Measurements from ENCODE around the gene SLC24A3.

SLC24A3 gene

DNA sequence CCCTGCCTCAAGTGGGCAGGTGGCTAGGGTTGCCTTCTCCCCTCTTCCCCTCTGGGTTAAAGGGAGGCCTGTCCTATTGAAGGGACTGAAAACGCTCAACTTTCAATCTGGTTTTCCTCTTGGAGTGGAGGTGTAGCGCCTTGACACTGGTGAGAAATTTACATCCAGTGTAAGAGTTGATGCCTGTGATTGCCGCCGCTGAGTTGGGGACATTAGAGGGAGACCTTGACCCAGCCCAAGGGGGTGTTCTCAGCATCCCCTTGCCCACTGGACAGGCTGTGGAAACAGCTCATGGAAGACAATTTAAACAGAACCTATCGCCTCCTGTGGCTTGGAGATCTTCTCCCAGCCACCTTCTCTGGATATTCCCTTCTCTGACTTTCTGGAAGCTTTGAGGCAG lies 61.6 kb downstream of the SLC24A3 start:
- no peak for DNase-seq

DNA sequence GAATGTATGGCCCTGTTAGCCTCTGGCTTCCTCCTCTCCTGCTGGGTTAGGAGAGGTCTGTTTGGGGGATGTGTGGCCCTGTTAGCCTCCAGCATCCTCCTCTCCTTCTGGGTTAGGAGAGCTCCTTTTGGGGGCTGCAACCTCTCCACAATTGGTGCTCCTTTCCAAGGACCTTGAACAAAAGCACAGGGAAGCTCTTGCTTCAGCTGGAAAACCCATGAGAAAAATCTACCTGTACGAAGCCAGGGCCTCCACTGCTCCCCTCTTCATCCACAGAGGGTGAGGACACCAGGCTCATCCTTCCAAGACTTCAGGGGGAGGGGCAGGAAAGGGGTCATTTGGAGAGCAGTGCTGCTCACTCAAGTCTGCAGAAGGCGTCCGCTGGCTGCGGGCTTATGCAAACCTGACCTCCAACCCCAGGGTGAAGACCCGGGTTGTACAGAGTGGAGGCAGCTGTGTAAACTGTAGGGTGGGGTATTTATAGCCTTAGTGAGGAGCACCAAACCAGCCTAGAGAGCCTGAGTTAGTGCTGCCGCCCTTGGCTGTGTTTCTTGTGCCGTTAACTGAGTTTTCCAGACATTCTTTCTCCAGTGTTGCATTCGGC lies 62.1 kb downstream of the SLC24A3 start:
- no peak for DNase-seq

DNA sequence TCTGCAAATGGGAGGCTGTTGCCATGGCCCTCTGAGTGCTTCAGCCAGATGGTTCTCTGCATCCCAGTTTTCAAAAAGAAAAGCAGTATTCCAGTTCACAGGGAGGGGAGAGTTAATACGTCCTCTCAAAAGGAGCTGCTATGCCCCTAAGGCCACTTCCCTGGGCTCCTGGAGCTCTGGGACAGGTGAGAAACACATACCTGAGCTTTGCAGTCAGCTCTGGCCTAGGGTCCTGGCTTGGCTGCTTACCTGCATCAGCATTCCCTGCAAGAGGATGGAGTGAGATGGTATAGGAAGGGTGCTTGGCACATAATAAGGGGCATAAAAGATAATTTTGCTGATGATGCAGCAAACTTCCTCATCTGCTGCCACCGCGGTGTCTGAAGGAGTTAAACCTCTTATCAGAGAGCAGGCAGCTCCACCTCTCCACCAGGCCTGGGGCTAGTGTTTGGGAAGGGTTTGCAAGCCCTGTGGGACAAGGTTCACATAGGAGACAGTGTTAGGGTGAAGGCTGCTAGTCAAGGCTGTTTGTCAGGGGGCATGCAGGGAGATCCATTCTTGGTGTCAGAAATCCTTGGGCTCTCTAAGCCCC lies 62.7 kb downstream of the SLC24A3 start:
- DNase-seq = no peak

DNA sequence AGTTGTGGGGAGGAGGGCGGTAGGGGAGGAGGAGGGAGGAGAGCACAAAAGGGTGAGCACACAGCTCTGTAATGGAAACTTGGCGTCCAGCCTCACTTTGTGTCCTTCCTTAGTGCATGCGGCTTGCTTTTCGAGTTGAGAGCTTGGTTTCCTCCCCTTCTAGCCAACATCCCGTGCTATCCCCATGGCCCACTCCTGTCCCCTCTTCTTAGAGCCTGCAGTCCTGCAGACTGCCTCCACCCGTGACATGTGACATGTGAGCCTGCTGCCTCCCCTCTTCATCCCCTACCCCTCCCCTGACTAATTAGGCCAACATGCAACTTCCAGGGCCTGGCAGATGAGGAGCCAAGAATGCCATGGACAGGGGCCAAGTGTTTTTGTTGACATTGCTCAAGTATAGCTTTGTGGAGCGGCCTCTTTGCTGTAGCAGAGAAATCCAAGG lies 63.2 kb downstream of the SLC24A3 start:
- DNase-seq = no peak

DNA sequence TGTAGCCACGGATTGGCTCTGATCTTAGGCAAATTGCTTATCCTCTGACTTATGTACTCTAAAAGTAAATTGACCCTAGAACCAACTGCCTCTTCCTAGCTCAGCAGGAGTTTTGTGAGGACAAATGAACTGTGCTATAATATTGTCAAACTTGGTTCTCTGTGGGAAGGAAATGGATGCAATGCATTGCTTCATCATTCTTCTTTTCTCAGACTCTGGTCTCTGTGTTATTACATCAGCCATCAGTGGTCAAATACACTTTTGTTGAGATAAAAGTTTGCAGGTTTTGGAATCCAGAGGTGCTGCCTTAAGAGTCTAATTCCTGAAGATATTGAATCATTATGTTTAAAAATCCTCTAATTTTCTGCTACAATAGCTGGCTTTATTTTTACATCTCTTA lies 64.9 kb downstream of the SLC24A3 start:
- DNase-seq = no peak

- no peak for DNase-seq
Measured at GRCh38 chr20:19283490-19284025, 71.1 kb downstream of the SLC24A3 start.

DNA sequence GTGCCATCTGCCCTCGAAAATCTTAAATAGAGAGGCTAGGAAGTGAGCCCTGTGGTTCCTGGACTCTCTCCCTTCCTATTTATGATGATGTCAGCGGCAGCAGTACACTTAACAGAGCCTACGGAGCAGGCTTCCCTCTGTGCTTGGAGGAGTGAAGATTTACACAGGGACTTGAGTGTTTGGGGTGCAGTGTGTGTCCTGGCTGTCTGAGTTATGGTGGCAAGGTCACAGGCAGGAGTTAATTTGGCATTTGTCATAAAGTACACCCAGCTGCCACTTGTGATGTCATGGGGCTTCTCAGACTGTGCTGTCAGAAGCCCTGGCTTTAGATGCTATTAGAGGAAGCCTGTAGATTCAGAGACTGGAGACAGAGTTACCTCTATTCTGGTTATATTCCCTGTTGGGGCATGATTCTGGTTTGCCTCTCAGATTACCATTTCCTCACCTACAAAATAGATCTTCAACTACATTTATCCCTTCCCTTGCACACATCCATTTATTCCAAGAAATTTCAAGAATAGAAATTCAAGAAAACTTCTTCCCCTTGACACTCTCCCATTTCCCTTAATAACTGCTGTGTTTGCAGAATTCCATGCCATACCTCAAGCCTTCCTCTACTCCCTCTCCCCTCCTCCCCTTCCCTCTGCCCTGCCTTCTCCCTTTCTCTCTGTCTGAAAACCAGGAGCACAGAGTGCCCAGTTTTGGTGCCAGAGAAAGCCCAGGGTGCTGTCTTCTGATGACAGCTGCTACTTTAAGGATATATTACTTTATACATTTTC lies 72.1 kb downstream of the SLC24A3 start:
- DNase-seq = no peak

GRCh38 chr20:19285436-19285835 lies 73.0 kb downstream of the SLC24A3 start:
- no peak for DNase-seq

DNA sequence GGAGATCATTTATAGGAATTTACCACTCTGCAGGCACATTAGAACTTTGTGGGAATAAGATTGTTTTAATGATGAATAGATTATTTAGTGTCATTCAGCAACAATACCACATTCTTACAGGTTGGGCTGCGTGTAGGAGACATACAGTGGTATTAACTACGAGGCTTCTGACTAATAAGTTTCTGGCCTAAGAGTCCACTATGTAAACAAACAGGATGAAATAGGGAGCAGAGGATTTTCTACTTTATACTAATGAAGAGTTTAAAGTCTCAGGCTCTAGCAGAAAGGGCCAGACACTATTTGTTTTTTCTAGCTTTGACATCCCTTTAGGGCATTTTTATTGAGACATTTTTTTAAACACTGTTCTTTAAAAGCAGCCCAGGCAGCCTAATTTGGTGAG lies 75.6 kb downstream of the SLC24A3 start:
- DNase-seq = no peak

- no peak for DNase-seq
Measured at GRCh38 chr20:19288636-19289035, 76.2 kb downstream of the SLC24A3 start.

DNA sequence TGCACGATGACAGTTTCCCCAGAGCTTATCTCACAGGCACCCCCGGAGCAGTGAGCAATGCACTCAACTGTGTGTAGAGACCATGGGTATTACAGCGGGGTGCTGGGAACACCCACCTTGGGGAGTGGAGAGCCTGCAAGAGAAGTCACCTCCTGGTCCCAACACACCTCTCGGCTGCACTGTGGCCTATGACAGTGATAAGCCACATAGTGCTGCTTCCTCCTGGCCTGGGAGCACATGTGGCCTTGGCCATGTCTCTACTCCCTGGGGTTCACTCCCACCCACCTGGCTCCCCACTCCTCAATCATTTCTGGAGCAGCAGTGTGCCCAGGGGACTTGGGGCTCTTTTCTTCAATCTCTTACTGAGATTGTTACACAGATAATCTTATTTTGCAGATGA lies 77.0 kb downstream of the SLC24A3 start:
- DNase-seq = no peak

DNA sequence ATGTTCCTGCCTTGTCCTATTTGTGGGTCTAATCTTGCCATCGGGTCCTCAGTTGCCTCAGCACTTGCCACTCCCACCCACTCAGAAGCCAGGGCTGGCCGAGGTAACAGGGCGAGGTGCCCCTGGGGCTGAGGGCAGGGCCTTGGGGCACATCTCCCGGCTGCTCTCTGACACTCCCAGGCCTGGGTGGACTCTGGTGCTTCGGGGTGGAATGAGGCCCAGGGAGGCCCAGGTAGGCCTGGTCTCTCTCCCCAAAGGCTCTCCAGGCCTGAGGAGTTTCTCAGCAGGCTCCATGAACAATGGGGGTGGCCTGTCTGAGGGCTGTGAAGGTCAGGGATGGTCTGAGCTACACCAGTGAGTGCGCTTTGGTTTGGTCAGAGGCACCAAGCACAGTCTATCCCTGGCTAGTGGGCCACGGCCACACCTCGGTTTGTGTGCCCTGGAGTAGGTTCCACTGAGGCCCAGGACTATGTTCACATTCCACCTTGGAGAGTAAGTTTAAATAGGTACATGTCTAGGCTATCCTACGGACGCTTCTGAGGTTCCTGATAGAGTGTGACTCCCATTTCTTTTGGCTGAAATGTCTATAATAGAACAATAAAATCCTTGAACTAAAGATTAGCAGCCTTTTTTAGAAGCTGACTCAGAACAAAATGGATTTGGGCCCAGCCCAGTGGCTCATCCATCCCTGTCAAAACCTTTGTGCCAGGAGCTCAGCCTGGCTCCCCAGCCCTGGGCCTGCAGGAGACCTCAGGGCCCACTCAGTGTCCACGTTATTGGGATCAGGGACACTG lies 78.8 kb downstream of the SLC24A3 start:
- DNase-seq = no peak

DNA sequence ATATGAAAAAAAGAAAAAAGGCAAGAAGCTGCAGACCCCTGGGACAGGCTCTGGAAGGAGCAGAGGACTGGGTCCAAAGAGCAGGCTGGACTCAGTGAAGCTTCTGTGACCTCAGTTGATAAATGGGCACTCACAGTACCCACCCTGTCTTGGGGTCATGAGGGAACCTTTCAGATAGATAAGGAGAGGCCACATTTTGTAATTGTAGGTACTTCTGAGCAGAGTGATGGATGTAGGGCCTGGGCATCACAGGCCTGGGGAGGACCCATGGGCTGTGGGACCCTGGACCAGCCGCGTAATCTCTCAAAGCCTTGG lies 79.3 kb downstream of the SLC24A3 start:
- no peak for DNase-seq

- no peak for DNase-seq
Measured at GRCh38 chr20:19292254-19292653, 79.8 kb downstream of the SLC24A3 start.

DNA sequence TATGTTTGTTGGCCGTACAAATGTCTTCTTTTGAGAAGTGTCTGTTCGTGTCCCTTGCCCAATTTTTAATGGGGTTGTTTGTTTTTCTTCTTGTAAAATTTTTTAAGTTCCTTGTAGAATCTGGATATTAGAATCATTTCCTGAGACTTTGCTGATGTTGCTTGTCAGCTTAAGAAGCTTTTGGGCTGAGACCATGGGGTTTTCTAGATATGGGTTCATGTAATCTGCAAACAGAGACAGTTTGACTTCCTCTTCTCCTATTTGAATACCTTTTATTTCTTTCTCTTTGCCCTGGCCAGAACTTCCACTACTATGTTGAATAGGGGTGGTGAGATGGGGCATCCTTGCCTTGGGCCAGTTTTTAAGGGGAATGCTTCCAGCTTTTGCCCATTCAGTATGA lies 82.6 kb downstream of the SLC24A3 start:
- no peak for DNase-seq

- DNase-seq = no peak
Measured at GRCh38 chr20:19298652-19299051, 86.2 kb downstream of the SLC24A3 start.

GRCh38 chr20:19300395-19300794 lies 88.0 kb downstream of the SLC24A3 start:
- DNase-seq = no peak

DNA sequence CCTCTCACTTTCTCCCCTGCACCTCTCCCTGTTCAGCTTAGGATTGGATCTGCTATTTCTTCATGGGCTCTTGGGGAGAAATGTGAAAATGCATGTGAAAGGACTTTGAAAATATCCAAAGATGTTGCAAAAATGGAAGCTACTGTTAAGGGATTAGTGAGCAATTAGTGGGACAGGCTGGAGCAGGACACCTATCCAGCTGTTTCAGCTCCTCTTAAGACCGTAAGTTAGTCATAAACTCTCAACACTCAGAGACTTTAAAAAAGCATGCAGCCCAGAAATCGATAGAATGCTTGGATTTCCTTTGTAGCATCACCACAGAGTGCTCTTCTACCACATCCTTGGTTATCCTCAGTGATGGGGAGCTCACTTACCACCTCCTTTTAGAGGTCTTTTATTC lies 88.7 kb downstream of the SLC24A3 start:
- no peak for DNase-seq

DNA sequence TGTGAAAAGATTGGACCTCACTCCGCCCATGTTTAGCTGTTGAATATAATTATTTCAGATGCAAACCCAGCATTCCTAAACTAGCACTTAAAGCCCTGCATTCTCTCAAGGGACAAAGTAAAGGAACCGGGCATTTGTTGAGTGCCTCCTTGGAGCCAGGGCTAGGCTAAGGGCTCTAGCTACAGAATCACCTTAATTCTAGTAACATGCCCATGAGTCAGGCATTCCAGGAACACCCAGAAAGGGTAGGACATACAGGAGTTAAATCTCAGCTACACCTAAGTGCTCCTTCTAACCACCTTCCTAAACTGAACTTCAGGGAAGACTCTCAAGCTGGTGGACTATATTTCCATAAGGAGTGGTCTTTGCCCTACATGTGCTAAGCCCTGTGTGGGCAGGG lies 89.4 kb downstream of the SLC24A3 start:
- no peak for DNase-seq

- DNase-seq = no peak
Measured at GRCh38 chr20:19302714-19303113, 90.3 kb downstream of the SLC24A3 start.

- no peak for DNase-seq
Measured at GRCh38 chr20:19304389-19304788, 91.9 kb downstream of the SLC24A3 start.

GRCh38 chr20:19304886-19305415 lies 92.5 kb downstream of the SLC24A3 start:
- no peak for DNase-seq

GRCh38 chr20:19308146-19308545 lies 95.7 kb downstream of the SLC24A3 start:
- DNase-seq = no peak
